GM19372 (cell line): ENCODE data around the gene CERK.

ENCODE experiments used
- ATAC-seq: cut with Tn5 transposase; IDR thresholded peaks from one replicate; pipeline ENCODE4 v1.9.1; 2021; ENCODE audit warnings: mild to moderate bottlenecking, low read depth, moderate library complexity; ENCODE audit not compliant: unreplicated experiment

CERK gene

DNA sequence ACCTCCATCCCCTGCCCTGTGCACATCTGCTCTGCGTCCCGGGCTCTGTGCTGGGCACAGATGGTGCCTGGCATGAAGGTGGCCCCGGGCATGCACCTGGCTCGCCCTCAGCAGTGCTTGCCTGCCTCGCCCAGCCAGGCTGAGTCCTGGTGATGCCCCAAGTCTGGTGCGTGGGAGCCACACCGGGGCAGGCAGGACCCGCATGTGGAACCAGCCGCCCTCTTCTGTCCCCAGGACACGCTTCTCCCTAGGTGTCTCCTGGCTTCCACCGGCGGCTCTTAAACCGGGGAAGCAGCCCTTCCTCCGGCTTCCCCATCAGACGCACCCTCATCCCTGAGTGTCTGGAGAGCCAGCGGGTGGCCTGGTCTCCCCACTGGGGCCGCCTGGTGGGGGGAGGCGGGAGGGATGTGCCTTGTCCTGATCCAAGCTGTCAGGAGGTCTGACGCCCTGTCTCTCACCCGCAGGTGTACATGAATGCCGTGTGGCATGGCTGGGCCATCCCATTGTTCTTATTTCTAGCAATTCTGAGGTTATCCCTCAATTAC, 72.8 kb downstream of the CERK start:
- ATAC-seq: no peak

DNA sequence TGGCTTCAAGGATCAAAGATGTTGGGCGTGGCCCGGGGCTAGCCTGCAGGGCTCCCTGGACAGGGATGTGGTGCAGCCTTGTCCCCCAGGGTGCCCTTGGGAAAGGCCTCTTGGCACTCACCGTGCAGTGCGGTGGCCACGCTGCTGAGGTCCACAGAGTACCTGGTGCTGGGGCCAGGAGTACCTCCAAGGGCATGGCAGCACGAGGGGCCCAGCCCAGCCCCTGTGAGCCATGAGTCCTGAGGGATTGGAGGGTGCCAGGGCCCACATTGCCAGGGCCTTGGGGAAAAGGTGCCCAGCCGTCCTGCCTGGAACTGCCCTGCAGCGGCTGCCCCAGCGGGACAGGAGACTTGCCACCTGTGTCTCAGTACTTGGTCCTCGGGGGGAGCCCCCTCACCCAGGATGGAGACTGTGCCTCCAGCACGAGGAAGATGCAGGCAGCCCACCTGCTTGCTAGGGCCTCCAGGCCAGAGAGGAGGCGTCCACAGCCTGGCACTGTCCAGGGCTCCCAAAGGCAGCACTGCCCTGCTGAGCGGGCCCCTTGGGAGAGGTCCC, 73.7 kb downstream of the CERK start:
- no peak for ATAC-seq

DNA sequence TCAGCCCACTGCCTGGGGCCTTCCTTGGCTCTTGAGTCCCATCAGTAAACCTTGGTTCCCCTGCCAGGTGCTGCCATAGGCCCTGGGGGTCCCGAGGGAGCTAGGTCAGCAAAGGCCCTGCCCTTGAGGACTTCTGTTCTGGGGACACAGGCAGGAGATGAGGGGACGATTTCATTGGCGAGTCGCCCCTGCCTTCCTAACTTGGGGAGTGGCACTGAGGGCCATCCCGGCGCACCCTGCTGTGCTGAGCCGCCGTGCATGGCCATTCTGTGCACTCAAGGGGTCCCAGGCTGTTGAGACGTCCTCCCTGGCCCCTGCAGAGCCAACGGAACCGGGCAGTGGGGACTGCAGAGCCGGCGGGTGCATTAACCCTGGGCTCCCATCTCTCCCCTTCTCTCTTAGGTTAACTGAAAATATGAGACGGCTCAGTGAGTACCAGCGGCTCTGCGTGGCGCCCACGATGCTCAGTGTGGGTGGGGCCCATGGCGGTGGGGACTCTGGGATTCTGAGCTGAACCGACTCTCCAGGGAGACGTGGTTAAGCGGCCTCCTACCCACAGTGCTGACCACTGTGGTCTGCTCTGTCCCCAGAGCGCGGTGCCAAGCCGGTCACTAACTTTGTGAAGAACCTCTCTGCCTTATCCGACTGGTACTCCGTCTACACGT, 74.5 kb downstream of the CERK start:
- no peak for ATAC-seq

DNA sequence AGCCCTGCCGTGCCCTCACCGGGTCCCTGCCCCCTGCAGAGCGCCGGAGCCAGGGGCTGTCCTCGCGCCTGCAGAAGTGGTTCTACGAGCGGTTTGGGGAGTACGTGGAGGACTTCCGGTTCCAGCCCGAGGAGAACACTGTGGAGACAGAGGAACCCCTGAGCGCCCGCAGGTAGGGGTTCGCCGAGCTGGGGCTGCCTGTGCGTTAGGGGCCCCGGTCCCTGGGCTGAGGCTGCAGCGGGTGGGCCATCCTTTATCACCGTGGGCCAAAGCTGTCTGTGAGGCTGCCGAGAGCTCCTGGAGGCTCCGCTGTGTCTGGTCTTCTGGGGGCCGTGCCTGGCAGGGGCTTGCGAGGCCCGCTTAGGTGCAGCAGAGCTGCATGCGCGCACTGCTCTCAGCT, 75.1 kb downstream of the CERK start:
- ATAC-seq: no peak

DNA sequence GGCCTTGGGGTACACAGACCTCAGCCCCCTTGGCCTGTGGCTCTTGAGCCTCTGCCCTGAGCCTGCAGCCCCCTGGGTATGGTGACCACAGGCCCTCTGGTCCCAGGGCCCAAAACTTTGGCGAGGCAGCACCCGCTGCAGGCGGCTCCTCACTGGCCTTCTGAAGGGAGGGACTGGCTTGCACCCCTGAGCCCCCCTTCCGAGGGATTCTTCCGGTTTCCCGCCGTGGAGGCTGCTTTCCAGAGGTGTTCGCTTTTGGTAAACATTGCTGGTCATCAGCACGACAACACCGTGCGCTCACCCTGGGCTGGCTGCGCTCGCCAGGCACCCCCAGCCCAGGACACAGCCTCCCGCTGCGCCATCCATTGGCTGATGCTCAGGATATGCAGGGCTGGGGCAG, 75.8 kb downstream of the CERK start:
- no peak for ATAC-seq

DNA sequence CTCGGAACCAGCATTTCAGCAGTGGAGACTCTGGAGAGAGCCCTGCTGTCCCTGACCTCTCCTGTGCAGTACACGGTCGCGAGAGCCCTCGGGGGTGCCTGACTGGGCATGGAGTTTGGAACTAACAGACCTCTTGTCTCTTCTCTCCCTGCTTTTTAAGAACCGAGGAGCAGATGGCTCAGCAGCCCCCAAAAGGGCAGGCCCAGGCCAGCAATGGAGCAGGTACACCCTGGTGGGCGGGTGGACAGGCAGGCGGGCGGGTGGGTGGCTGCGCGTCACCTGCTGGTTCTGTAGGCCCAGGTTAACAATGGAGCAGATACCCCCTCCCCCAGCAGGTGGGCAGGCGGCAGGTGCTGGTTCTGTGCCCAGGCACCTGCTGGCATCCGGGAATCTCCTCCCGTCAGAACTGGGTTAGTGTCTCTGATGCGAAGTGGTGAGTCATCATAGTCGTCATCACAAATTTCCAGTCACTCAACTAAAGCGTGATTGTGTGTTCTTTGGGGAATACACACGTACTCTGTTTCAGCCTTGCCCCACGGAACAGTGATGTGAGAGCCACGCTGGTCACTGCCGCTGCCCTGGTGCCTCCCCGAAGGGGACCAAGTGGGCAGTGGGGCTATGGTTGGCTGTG, 76.7 kb downstream of the CERK start:
- no peak for ATAC-seq

DNA sequence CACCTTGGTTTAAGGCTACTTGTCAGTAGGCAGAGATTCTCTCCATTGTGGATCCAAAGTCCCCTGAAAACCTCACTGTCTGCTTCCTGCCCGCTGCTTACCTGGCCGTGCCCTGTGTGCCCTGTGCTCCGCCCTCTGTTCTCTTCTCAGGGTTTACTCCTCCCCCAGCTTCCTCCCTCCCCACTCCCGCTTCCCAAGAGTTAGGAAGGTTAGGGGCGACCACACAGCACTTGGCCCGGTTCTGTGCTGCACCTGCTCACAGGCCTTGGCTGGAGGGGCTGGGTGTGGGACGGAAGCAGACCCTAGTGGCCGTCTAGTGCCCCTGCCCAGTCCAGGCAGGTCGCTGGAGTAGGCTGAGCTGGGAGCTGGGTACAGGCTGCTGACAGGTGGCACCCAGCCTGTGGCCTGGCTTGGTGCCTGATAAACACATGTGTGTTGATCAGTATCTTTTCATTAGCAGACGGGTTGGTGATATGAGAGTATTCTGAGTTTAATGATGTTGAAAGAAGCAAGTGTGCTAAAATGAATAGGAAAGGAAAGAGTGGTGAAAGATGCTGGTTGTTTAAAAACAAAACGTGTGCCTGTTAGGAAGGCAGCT, 77.3 kb downstream of the CERK start:
- no peak for ATAC-seq

DNA sequence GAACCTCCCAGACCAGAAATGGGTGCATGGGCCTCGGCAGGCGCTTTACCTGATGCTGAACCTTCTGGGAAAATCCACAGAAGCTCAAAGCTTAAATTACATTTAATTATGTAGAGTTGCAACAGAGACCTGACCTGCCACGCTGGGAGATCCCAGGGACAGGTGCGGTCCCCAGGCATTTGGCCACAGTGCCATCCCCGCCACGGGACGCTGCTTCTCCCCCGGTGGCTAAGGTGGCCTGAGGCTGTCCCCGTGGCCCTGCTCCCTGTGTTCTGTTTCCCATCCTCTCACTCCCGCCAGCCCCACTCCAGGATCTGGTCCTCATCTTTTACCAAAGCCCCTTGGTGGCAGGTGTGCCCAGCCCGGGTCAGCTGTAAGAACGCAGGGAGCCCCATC, 78.3 kb downstream of the CERK start:
- ATAC-seq: no peak

DNA sequence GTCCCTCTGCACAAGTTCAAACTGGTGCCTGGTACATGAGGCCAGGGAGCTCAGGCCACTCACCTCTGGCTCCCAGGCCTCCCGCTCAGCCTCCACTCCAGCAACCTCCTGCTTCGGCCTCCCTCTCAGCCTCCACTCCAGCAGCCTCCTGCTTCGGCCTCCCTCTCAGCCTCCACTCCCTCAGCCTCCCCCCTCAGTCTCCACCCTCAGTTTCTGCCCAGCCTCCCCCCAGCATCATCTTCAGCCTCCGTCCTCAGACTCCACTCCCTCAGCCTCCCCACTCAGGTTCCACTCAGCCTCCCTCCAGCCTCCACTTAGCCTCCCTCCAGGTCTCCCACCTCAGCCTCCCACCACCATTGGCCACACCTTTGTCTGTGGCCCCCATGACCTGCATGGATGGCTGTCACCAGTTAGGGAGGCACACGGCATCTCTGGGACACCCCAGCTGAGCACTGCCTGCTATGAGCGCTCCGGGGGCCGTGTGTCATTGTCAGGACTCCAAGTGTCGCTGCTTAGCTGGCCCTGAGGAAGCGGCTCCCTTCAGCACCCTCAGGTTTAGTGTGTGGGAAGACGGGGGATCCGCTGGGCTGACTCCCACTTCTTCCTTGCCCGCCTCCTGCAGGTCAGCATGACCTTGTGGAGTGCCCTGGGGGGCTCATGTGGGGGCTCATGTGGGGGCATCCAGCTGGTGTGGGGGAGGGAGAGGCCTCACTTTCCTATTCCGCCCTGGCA, 78.8 kb downstream of the CERK start:
- ATAC-seq: no peak

DNA sequence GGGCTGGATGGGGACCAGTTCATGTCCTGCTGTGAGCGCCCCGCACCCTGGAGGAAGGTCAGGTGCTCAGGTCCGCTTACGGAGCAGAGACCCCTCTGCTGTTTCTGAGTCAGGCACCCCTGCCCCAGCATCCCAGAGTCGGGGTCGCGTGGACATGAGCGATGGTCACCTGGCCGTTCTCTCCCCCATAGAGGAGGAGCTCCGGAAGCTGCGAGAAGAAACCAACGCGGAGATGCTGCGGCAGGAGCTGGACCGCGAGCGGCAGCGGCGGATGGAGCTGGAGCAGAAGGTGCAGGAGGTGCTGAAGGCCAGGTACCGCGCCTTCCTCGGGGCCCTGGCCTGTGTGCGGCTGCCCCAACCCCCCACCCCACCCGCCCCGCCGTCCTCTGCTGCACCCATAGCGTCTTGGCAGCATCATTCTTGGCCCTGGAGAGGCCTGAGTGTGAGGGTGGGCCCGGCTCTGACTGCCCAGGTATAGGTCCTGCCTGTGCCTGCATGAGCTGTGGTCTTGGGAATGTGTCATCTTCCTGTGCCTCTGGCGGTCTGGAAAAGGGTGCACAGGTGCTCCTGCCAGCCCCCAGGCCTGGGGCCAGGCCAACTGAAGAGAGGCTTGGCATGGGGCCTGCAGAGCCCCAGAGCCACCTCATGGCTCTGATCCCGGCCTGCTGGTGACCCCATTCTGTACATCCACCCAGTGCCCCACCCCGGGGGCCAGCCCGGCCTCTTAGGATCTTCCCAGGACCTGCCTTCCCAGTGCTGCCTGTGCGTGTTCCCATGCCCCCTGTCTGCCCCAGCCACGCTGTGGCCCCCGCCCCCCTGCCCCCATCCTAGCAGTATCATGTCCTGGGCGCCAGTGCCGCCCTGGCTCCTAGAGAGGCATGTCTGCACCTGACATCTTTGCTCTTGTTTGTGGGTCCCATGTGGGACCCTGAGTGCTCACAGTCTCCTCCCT, 79.8 kb downstream of the CERK start:
- no peak for ATAC-seq

DNA sequence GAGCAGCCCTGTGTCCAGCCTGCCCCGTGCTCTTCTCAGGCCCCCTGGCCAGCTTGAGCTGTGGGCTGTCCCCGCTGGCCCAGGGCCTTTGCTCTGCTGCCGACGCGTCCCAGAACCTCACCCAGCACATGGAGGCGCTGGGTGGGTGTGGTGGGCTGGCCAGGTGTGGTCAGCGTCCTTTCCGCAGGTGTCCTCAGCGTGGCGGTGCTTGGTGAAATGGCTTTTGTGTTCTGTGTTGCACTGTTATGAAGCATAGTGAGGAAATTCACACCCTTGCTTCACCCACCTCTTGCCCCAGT, 80.4 kb downstream of the CERK start:
- no peak for ATAC-seq

DNA sequence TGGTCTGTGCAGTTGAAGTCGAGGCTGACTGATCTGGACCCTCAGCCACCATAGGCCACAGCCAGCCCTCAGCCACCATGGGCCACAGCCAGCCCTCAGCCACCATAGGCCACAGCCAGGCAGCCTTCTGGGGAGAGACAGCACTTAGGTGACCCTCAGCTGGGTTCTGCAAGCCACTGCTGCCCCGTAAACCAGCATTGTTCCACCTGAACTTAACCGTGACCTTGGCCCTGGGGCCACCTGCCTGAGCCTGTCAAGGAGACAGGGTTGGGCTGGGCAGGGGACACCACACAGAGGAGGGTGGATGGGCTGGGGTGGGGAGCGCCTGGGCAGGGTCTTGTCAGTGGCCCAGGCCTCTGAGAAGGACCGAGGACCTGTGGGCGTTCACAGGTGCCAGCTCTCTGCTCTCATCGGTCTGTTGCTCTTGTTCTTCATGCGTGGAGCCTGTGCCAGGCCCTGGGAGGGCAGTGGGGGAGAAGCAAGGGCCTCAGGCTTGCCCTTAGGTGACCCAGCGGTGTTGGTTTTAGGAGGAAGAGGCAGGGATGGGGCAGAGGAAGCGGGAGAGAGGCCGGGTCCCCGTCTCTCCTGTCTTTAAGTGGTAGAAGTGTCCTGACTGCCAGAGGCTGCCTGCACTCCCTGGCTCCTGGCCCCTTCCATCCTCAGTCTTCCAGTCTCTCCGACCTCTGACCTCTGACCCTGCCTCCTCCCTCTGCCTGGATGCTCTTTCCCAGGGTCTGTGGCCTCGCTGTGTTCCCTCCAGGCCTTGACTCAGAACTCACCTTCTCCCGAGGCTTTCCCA, 81.0 kb downstream of the CERK start:
- no peak for ATAC-seq

DNA sequence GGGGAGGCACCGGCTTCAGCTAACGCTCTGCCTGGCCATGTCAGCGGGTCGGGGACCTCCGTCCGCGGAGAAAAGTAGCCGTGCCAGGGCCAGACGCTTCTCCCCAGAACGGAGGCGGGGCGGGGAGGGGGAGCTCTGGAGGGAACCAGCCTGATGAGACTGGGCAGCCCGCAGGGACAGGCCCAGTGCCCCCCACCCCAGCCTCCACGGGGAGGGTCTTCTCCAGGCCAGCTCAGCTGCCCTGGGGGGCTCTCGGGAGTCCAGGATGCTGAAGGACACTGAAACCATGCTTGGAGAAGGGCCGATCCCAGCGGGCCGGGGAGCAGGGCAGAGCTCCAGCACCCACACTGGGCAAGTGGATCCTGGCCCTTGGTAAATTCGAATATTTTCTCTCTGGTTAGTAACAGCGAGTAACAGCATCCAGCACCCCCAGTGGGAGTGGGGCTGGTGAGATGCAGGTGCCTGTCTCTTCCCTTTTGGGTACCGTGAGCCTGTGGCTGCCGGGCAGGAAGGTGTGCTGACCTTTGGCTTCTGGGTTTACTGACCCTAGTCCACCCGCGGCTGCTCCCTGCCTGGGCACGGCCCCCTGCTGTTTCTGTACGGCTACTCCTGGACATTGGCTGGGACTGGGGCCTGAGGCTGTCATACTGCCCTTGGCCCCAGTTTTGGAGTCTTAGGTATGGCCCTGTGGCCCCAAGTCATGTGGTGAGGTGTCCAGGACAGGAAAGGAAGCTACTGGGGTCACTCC, 82.0 kb downstream of the CERK start:
- ATAC-seq: no peak

DNA sequence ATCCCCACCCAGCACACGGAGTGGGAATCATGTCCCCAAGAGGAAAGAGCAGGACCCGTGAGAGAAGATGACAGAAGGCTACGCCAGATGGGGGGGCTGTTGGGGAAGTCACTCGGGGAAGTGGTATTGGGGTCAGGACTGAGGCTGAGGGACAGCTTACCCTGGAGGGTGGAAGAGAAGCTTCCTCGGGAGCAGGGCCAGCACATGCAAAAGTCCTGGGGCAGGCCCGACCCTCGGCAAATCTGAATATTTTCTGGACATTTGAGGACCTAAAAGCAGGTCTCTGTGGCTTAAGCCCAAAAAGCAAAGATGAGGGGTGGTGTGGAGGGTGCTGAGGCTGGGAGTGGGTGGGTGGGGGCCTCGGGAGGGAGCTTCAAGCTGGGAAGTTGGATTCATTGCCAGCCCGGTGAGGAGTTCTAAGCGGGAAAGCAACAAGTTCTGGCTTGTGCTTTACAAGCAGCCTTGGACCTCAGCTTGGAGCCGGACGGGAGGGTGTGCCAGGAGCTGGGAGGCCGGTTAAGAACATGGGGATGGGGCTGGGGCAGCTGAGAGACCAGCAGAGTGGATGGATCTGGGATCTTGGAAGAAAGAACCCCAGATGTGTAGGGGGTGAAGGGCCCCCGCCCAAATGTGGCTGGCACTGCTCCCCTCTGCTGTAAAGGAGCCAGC, 83.0 kb downstream of the CERK start:
- no peak for ATAC-seq

DNA sequence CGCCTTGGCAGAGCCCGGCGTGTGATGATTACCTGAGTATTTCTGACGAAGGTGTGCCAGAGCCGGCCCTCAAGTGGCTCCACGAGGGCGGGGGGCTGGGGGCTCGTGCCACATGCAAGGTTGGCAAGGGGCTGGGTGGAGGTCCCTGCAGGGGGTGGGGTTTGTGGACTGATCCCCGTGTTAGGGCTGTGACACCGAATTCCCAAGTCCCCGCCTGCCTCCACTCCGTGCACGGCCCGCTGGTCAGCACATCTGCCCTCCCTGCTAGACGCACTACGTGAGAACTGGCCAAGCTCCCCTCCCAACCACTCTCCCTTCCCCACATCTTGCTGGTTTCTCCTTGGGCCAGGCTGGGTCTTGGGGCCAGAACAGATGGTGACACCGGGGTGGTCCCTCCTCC, 83.6 kb downstream of the CERK start:
- no peak for ATAC-seq

DNA sequence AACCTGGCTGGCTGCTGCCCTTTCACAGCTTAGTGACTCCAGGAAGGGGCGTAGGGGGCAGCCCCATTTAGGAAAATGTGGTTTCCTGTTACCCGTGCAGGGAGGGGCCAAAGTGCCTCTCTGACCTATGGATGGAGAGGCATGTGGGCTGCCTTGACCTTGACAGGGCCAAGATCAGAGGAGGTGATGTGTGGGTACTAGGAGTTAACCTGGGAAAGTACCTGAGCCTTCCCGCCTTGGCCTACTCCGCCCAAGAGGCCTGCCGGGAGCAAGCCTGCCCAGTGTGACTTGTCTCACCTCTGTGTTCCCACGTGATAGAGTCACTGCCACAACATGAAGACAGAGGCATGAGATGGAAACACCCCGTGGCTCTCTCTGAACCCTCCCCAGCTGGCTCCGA, 84.5 kb downstream of the CERK start:
- no peak for ATAC-seq

DNA sequence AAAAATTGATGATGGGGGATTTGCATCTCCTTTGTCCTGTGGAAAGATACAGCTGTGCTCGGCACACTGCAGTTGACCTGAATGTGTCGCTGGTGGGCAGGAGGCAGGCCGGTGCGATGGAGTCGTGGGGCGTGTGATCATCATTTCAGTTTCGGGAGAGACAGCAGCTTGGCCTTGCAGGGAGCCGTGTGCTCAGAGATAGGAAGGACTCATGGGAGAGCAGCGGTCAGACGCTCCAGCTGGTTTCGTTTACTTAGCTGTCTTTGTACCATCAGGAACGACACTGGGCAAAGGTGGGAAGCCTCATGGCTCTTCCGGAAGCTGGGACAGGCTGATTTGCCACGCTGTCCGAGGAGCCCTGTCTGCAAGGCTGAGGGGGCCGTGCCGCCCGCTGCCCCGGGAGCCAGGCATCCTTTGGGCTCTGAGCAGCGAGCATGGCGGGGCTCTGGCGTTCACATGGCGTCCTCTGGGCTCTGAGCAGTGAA, 85.2 kb downstream of the CERK start:
- ATAC-seq: no peak
